HCT116 (cell line): ENCODE results near the gene UPK3A.

Experiments used
- CBX3 ChIP-seq: IDR thresholded peaks from 2 replicates; pipeline ENCODE4 v1.6.1; 2012; ENCODE audit warnings: low read depth
- CEBPB ChIP-seq: IDR thresholded peaks from 2 replicates; pipeline ENCODE4 v1.6.1; 2012; ENCODE audit warnings: low read depth
- CTCF ChIP-seq, 3 experiments: fragments of 200-600 bp in 1 of 3; sonication (generic) in 1 of 3; IDR thresholded peaks in 2 of 3; conservative IDR thresholded peaks in 1 of 3; 2 replicates each; pipeline ENCODE4 v1.5.1; 2012 to 2017; ENCODE audit warnings: low read depth in 2 of 3, low read length in 2 of 3, antibody characterized with exemption in 1 of 3, borderline replicate concordance in 1 of 3, control low read depth in 1 of 3, mild to moderate bottlenecking in 1 of 3, mixed read lengths in 1 of 3, mixed run types in 1 of 3, moderate library complexity in 1 of 3; ENCODE audit not compliant: insufficient read depth in 1 of 3
- EZH2 ChIP-seq: fragments of 200-600 bp; sonication (generic); IDR thresholded peaks from 2 replicates; pipeline ENCODE4 v1.6.1; 2017; ENCODE audit warnings: antibody characterized with exemption, mixed run types
- POLR2A ChIP-seq: IDR thresholded peaks from 2 replicates; pipeline ENCODE4 v1.7.0; 2011; ENCODE audit warnings: borderline replicate concordance; ENCODE audit not compliant: insufficient read depth, insufficient read length; ENCODE audit errors: extremely low read depth
- RAD21 ChIP-seq: IDR thresholded peaks from 2 replicates; pipeline ENCODE4 v1.6.1; 2012; ENCODE audit warnings: low read depth, mild to moderate bottlenecking
- SIN3A ChIP-seq: IDR thresholded peaks from 2 replicates; pipeline ENCODE4 v1.6.1; 2012; ENCODE audit warnings: low read depth
- SP1 ChIP-seq: IDR thresholded peaks from 2 replicates; pipeline ENCODE4 v1.6.1; 2012; ENCODE audit warnings: low read depth
- SRF ChIP-seq: IDR thresholded peaks from 2 replicates; pipeline ENCODE4 v1.6.1; 2012; ENCODE audit warnings: low read depth
- TF ChIP-seq, protein P1 (sequence below): IDR thresholded peaks from 2 replicates; pipeline ENCODE4 v1.6.1; 2012; ENCODE audit warnings: low read depth

- TF ChIP-seq SP1 (no peak), POLR2A (no peak), CEBPB (no peak), SRF (no peak), CTCF (IDR thresholded peaks at IDR 0.05 in 2 of 3, conservative IDR thresholded peaks at IDR 0.05 in 1 of 3; ENCODE audit: borderline replicate concordance in 1 of 3, insufficient read depth in 1 of 3, low read depth in 2 of 3, low read length in 2 of 3) (peak in 2 of 3 experiments; percentile 24 to 36; a peak in 3 of 6 replicates), CBX3 (no peak), EZH2 (no peak), RAD21 (no peak), SIN3A (no peak)
- TF ChIP-seq, protein P1, sequence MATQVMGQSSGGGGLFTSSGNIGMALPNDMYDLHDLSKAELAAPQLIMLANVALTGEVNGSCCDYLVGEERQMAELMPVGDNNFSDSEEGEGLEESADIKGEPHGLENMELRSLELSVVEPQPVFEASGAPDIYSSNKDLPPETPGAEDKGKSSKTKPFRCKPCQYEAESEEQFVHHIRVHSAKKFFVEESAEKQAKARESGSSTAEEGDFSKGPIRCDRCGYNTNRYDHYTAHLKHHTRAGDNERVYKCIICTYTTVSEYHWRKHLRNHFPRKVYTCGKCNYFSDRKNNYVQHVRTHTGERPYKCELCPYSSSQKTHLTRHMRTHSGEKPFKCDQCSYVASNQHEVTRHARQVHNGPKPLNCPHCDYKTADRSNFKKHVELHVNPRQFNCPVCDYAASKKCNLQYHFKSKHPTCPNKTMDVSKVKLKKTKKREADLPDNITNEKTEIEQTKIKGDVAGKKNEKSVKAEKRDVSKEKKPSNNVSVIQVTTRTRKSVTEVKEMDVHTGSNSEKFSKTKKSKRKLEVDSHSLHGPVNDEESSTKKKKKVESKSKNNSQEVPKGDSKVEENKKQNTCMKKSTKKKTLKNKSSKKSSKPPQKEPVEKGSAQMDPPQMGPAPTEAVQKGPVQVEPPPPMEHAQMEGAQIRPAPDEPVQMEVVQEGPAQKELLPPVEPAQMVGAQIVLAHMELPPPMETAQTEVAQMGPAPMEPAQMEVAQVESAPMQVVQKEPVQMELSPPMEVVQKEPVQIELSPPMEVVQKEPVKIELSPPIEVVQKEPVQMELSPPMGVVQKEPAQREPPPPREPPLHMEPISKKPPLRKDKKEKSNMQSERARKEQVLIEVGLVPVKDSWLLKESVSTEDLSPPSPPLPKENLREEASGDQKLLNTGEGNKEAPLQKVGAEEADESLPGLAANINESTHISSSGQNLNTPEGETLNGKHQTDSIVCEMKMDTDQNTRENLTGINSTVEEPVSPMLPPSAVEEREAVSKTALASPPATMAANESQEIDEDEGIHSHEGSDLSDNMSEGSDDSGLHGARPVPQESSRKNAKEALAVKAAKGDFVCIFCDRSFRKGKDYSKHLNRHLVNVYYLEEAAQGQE = no peak
Measured at GRCh38 chr22:45317551-45318167, 32.9 kb downstream of the UPK3A start.
